ENCODE results near the gene ADAMTS2.

Gene ADAMTS2

GRCh38 chr5:179371681-179372680, 26.7 kb upstream of the ADAMTS2 start:
- FAIRE-seq = no peak

DNA sequence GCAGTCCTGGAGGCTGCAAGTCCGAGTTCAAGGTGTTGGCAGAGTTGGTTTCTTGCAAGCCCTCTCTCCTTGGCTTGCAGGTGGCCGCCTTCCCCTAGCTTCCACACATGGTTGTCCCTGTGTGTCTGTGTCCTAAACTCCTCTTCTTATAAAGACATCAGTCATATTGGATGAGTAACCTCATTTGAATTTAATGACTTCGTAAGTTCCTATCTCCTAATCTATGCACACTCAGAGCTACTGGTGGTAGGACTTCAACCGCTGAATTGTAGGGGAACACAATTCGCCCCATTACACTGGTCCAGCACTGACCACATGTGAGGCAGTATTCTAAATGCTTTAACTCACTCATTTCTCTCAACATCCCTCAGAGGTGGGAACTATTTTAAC, 25.9 kb upstream of the ADAMTS2 start:
- FAIRE-seq = no peak

DNA sequence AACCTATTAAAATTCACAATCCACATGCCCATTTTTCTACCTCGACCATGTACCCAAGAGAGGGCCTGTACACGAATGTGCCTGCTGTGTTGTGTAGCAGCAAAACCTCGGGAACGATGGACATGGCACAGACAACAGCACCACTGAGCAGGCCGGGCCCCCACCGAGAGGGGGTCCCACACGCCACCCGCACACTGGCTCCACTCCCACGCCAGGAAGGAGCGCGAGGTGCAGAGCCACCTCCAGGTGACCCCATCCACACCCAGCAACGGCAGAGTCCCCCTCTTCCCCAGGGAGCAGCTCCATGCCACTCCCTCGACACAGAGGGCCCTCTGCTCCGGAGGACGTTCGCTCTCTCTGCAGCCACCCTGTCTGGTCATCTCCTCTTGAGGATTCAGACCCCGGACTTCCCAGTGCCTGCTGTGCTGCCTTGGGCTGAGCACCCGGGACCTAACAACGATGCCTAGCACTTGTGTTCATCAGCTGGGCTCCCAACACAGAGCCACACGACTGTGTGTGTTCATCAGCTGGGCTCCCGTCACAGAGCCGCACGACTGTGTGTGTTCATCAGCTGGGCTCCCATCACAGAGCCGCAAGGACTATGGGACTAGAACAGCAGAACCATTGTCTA, 25.3 kb upstream of the ADAMTS2 start:
- no peak for FAIRE-seq

DNA sequence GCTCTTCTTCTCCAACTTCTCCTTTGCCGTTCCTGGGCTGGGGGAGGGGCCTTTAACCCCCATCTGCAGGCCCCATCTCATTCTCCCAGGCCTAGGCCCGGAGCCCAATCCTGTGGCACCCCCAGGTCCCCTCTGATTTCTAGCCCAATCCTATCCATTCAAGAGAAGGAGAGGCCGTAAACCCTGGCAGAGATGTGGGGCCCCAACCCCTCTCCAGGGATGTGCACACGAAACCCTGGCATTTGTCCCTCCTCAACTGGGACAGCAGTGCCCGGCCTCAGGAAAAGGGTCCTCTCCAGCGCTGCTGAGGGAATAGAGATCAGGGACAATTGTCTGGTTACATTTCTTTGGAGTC, 24.2 kb upstream of the ADAMTS2 start:
- FAIRE-seq = no peak

DNA sequence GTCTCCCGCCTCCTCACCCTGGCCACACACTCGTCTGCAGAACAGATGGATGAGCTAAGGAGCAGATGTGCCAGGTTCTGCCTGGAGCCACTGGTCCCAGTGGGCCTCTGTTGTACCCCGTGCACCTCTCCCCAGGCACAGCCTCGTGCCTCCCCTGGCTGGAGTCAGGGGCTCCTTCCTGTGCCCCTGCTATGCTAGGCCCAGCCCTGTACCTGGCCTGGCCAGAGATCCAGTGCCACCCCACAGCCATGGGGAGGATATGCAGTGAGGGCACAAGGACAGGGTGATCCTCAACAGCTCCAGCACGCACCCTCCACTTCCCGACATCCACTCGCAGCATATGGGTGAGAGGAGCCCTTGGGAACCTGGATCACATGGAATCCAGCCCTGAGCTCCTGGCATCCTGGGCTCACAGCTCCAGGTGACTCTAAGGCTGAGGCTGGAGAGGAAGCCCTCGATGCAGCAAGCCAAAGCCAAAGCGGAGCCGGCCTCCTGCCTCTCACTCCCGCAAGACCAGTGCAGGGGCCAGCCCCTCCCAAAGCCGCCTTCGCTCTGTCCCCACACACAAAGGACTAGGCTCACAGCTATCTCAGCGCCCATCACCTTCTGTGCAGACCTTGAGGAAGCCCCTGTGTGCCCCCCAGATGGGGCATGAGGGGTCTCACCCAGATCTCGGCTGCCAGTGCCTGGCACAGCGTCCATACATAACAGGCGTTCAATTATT, 23.7 kb upstream of the ADAMTS2 start:
- FAIRE-seq = no peak

- no peak for FAIRE-seq
Observed at GRCh38 chr5:179368126-179368805, 23.0 kb upstream of the ADAMTS2 start.

DNA sequence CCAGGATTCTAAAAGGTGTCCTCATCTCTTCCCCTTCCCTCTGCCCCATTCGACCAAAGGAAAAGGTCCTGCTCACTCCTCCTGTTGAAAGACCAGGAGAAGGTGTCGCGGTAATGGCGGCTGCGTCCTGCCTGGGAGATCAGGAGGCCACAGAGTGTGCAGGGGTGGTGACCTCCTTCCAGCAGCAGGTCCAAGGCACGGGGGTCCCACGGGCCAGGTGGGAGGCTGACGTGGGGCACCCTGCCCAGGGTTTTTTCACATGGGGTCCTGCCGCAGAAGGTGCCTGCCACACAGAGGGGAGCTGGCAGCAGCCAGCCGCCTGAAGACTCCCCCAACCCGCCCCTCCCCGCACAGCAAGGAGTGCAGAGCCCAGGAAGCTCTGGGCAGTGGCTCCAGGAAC, 22.2 kb upstream of the ADAMTS2 start:
- FAIRE-seq = no peak

DNA sequence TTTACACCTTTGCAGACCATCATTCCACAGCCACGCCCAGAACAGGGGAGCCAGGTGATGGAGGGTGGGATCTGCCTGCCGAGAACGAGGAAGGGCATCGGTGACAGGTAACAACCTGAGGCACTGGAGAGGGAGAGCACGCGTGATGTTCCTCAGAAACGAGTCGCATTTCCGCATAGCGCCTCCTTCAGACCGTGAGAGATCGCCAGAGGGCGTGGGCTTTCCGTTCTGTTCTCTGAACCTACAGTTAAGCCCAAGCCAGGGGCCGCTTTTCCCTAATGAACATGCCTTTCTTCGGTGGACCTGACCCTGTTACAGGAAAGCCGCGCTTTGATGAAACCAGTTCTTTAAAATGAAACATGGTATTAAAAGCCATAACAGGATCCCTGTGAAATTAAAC, 17.1 kb upstream of the ADAMTS2 start:
- no peak for FAIRE-seq

DNA sequence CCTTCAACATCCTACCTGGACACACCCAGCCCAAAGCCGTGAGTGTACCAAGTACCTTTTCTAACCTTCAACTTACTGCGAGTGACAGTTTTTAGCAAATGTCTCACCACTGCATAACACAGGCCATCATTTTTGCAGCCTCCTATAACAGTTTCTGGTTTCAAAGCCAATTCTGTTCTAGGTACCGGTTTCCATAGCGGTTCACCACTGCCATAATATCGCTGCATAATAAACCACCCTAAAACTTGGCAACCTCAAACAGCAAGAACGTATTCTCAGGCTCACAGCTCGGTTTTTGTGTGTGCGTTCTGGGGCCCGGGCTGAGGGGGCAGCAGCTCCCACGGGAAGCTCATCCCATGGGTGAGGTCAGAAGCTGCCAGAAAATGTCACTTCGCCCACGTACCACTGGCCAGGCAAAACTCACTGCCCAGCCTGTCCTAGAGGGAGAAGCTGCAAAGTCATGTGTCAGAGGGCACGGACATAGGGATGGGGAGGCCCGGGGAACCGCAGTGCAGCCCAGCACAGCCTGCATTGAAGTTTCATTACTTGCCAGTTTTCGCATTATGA, 15.9 kb upstream of the ADAMTS2 start:
- FAIRE-seq = no peak

DNA sequence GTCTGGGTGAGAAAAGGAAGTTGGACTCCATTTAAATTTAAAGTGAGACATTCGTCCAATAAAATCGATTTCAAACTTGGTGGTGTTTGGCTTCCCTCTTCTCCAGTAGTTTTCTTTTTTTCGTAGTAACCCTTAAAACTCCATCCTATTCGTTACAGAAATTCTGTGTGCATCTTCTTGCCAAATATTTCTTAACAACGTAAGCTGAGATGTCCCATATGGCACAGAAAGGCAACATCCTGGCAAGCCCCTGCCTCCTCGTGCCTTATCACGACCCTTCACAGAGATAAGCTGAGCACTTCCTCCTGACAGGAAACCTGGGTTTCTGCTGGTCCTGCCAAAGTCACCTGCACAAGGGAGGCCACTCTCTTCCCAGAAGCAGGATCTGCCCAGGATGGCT, 11.8 kb upstream of the ADAMTS2 start:
- FAIRE-seq = no peak

GRCh38 chr5:179355976-179356974, 11.0 kb upstream of the ADAMTS2 start:
- no peak for FAIRE-seq

DNA sequence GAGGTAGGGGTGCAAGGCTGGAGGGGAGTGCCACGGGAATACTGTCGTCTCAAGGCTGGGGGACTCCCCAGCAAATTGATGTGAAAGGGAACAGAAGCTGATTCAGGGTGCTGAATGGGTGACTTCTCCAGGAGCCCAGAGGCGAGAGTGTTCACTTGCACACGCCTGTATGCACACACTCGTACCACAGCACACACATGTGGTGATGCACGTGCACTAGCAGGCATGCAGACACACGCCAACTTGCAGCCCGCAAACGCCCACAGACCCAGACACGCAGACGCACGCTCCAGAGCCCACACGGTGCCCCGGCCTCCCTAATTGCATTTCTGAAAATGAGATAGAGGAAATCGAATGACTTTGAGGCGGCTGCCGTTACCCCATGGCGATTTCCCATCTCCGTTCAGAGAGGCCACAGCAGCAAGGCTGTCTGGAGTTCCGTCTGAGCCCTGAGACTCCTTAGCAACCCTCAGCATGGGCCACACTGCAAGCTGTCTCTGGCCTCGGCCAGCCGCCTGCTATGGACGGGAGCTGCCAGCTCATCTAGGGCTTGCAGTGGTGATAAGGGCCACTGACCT, 9.1 kb upstream of the ADAMTS2 start:
- FAIRE-seq = no peak

DNA sequence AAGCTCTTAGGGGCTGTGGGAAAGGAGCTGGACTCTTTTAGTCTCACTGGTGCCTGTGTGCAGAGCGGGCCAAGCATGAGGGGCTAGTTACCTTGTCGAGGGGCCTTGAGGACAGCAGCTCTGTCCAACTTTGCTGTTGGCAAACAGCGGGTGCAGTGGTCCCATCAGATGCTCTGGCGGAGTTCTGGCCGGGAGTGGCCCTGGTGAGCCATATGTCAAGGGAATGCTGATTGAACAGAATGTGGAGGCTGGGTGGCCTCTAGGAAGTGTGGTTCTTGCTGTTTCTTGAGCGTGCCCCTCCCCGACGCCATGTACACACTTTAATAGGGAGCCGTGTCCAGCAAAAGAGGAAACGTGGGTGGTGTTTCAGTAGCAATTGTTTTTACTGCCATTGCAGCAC, 3.6 kb upstream of the ADAMTS2 start:
- no peak for FAIRE-seq

GRCh38 chr5:179348011-179348530, 2.8 kb upstream of the ADAMTS2 start:
- FAIRE-seq = no peak

GRCh38 chr5:179347581-179347980, 2.3 kb upstream of the ADAMTS2 start:
- no peak for FAIRE-seq

- no peak for FAIRE-seq
Observed at GRCh38 chr5:179346875-179347274, 1.6 kb upstream of the ADAMTS2 start.

DNA sequence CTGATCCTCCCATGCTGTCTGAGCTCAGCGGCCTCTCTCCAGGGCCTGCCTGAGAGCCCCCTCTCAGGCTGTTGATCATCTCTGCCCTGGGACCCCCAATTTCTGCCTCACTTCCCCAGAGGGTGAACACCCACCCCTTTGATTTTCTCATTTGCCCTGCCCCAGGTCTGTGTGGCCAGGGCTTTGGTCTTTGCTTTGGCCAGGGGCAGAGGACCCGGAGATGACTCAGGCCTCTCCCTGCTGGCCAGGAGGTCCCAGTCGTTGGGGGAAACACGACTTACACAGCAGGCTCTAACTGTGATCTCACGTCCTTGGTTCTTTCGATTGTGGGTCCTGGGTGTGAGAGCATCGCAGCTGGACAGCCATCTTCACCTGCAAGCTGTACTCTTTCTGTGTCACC, 1.1 kb upstream of the ADAMTS2 start:
- FAIRE-seq = no peak

DNA sequence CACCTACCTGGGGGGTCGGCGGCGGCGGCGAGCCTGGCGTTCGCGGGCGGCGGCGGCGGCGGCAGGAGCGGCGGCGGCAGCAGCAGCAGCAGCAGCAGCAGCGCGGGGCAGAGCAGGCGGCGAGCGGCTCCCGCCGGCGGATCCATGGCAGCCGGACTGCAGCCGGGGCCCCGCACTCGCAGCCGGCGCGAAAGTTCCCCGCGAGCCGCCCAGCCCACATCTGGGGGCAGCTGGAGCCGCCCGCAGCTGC, 153 bp downstream of the ADAMTS2 start:
- FAIRE-seq = no peak

DNA sequence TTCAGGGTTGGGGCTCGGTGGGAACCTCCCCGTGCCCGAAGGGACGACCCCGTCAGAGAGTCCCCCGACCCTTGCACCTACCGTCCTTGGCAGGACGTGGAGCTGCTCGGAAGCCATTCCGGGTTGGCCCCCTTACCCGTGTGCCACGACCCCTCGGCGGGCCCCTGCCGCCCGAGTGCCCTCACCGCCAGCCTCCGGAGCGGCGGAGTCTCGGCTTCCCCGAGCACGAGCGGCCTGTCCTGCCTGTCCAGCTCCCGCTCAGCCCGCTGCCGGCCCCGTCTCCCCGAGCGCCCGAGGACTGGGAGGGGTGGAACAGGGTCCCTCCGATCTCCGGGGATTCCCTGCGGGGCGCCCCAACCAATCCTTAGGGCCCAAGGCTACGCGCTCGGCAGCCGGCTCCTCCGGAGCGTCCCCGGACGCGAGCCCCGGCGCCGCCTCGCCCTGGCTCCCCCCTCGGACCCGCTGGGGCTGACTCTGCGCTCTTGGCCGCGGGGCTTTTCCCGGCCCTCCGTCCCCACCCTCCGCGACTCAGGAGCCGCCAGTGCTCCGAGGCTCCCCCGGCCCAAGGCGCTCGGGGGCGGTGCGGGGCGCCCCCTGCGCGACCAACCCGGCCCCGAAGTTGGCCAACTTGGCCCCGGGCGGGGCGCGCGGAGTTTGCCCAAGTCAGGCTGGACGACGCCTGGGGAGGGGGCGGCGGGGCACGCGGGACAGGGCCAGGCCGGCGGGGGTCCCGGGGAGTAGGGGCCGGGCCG, 654 bp downstream of the ADAMTS2 start:
- no peak for FAIRE-seq

GRCh38 chr5:179343719-179344430, 1.4 kb downstream of the ADAMTS2 start:
- FAIRE-seq = no peak
